GM21381 (cell line): ENCODE measurements around the gene PGD.
"Not testable (repeated sequence)": the region's sequence is repeated elsewhere in the genome, so short reads cannot be mapped to it uniquely, and the experiment has no call there.

Experiments used
- ATAC-seq: cut with Tn5 transposase; IDR thresholded peaks from one replicate; pipeline ENCODE4 v1.9.1; 2021; ENCODE audit warnings: mild to moderate bottlenecking, moderate library complexity; ENCODE audit not compliant: unreplicated experiment

Gene PGD

GRCh38 chr1:10433790-10434189 is 34.9 kb downstream of the PGD start:
- ATAC-seq, result no peak

- ATAC-seq, result no peak
Observed at GRCh38 chr1:10434590-10434989, 35.7 kb downstream of the PGD start.

GRCh38 chr1:10437052-10437451 is 38.2 kb downstream of the PGD start:
- ATAC-seq, result no peak

- no peak for ATAC-seq
Observed at GRCh38 chr1:10438677-10439163, 39.9 kb downstream of the PGD start.

- ATAC-seq, result no peak
Observed at GRCh38 chr1:10440305-10440704, 41.4 kb downstream of the PGD start.

- ATAC-seq, result no peak
Observed at GRCh38 chr1:10440794-10441193, 41.9 kb downstream of the PGD start.

- no peak for ATAC-seq
Observed at GRCh38 chr1:10444248-10444647, 45.4 kb downstream of the PGD start.

GRCh38 chr1:10444795-10445397 is 46.0 kb downstream of the PGD start:
- ATAC-seq, result no peak

GRCh38 chr1:10446790-10447422 is 48.0 kb downstream of the PGD start:
- ATAC-seq, result no peak

GRCh38 chr1:10449751-10450150 is 50.9 kb downstream of the PGD start, which contains the start of gene CORT:
Gene CORT, plus strand, starts transcription at chr1:10450031. Its CDS starts 193 bp downstream, at chr1:10450224.
- no peak for ATAC-seq

- ATAC-seq, result no peak
Observed at GRCh38 chr1:10450156-10450814, 51.4 kb downstream of the PGD start.

- ATAC-seq, result no peak
Observed at GRCh38 chr1:10450836-10451235, 52.0 kb downstream of the PGD start.

GRCh38 chr1:10451287-10451686 is 52.4 kb downstream of the PGD start:
- no peak for ATAC-seq

- no peak for ATAC-seq
Observed at GRCh38 chr1:10456048-10456447, 57.2 kb downstream of the PGD start.

GRCh38 chr1:10456661-10457060 is 57.8 kb downstream of the PGD start:
- ATAC-seq, result no peak

- ATAC-seq, result not testable (repeated sequence)
Observed at GRCh38 chr1:10457462-10457861, 58.6 kb downstream of the PGD start.

GRCh38 chr1:10457875-10458274 is 59.0 kb downstream of the PGD start:
- ATAC-seq, result no peak

GRCh38 chr1:10459184-10459583 is 60.3 kb downstream of the PGD start:
- no peak for ATAC-seq

GRCh38 chr1:10467078-10467477 is 68.2 kb downstream of the PGD start:
- no peak for ATAC-seq

GRCh38 chr1:10470043-10470442 is 71.2 kb downstream of the PGD start:
- no peak for ATAC-seq
